NCI-H1436 treated with DMSO at 0.1 percent for 48 hours (cell line): Measurements from ENCODE around the gene ZNF280C.
"Not testable (repeated sequence)": the region's sequence is repeated elsewhere in the genome, so short reads cannot be mapped to it uniquely, and the experiment has no call there.

ENCODE experiments used
- DNase-seq: peaks from one replicate; lab custom pipeline; 2025; lab: John Stamatoyannopoulos, UW

Gene ZNF280C

GRCh38 chrX:130261296-130261893, 7.3 kb downstream of the ZNF280C start:
- no peak for DNase-seq

GRCh38 chrX:130260316-130260715, 8.4 kb downstream of the ZNF280C start:
- DNase-seq = no peak

- no peak for DNase-seq
Observed at GRCh38 chrX:130253916-130254315, 14.8 kb downstream of the ZNF280C start.

- no peak for DNase-seq
Observed at GRCh38 chrX:130251671-130252070, 17.0 kb downstream of the ZNF280C start.

- DNase-seq = no peak
Observed at GRCh38 chrX:130247996-130248395, 20.7 kb downstream of the ZNF280C start.

GRCh38 chrX:130246084-130246483, 22.6 kb downstream of the ZNF280C start:
- no peak for DNase-seq

- no peak for DNase-seq
Observed at GRCh38 chrX:130245441-130245840, 23.3 kb downstream of the ZNF280C start.

GRCh38 chrX:130231184-130231583, 37.5 kb downstream of the ZNF280C start:
- DNase-seq = not testable (repeated sequence)

- no peak for DNase-seq
Observed at GRCh38 chrX:130228871-130229270, 39.8 kb downstream of the ZNF280C start.

GRCh38 chrX:130224810-130225209, 43.9 kb downstream of the ZNF280C start:
- no peak for DNase-seq

GRCh38 chrX:130216320-130216719, 52.4 kb downstream of the ZNF280C start:
- DNase-seq = no peak

- no peak for DNase-seq
Observed at GRCh38 chrX:130213376-130213775, 55.3 kb downstream of the ZNF280C start.

- no peak for DNase-seq
Observed at GRCh38 chrX:130212371-130212770, 56.3 kb downstream of the ZNF280C start.

GRCh38 chrX:130211415-130212186, 57.1 kb downstream of the ZNF280C start:
- no peak for DNase-seq

GRCh38 chrX:130204647-130205046, 64.1 kb downstream of the ZNF280C start:
- DNase-seq = no peak

- DNase-seq = no peak
Observed at GRCh38 chrX:130197464-130197863, 71.2 kb downstream of the ZNF280C start.

- DNase-seq = no peak
Observed at GRCh38 chrX:130196466-130196865, 72.2 kb downstream of the ZNF280C start.

GRCh38 chrX:130190801-130191200, 77.9 kb downstream of the ZNF280C start:
- no peak for DNase-seq

- no peak for DNase-seq
Observed at GRCh38 chrX:130186651-130187050, 82.0 kb downstream of the ZNF280C start.

GRCh38 chrX:130184857-130185256, 83.8 kb downstream of the ZNF280C start:
- no peak for DNase-seq

- no peak for DNase-seq
Observed at GRCh38 chrX:130184168-130184567, 84.5 kb downstream of the ZNF280C start.

GRCh38 chrX:130179579-130180215, 89.0 kb downstream of the ZNF280C start:
- DNase-seq = no peak

- no peak for DNase-seq
Observed at GRCh38 chrX:130179170-130179569, 89.5 kb downstream of the ZNF280C start.
